ENCODE results near the gene RPP25.

Gene RPP25

GRCh38 chr15:74989527-74989926 is 33.0 kb upstream of the RPP25 start:
- Histone ChIP-seq H3K27me3 (ENCODE audit: low read depth, low read length) (no peaks in the 10 kb centered on the region), H3K4me3 (ENCODE audit: low read depth in 1 of 2, low read length in 2 of 2) (no peak overlapping the region), H3K9me3 (ENCODE audit: control insufficient read depth in 1 of 2, low read length in 2 of 2) (no peaks in the 10 kb centered on the region), H3K27ac (ENCODE audit: low read length) (no peak overlapping the region), H3K4me1 (ENCODE audit: control insufficient read depth in 1 of 2, insufficient read depth in 2 of 2, low read length in 2 of 2) (no peaks in the 10 kb centered on the region), H3K36me3 (ENCODE audit: control insufficient read depth in 1 of 2, insufficient read depth in 2 of 2, low read length in 2 of 2) (no peaks in the 10 kb centered on the region)

- no peaks in the 10 kb centered on the region for H3K9me3 ChIP-seq (ENCODE audit: control insufficient read depth in 1 of 2, low read length in 2 of 2)
- H3K36me3 ChIP-seq (ENCODE audit: control insufficient read depth in 1 of 2, insufficient read depth in 2 of 2, low read length in 2 of 2): no peaks in the 10 kb centered on the region
- no peaks in the 10 kb centered on the region for H3K27me3 ChIP-seq (ENCODE audit: low read depth, low read length)
- no peaks in the 10 kb centered on the region for H3K4me1 ChIP-seq (ENCODE audit: control insufficient read depth in 1 of 2, insufficient read depth in 2 of 2, low read length in 2 of 2)
- no peak overlapping the region for H3K27ac ChIP-seq (ENCODE audit: low read length)
- H3K4me3 ChIP-seq (ENCODE audit: low read depth in 1 of 2, low read length in 2 of 2): no peak overlapping the region
These were observed 31.6 kb upstream of the RPP25 start for GRCh38 chr15:74988007-74988800.

- Histone ChIP-seq H3K36me3 (ENCODE audit: control insufficient read depth in 1 of 2, insufficient read depth in 2 of 2, low read length in 2 of 2) (no peaks in the 10 kb centered on the region), H3K27me3 (ENCODE audit: low read depth, low read length) (no peaks in the 10 kb centered on the region), H3K9me3 (ENCODE audit: control insufficient read depth in 1 of 2, low read length in 2 of 2) (no peaks in the 10 kb centered on the region), H3K27ac (ENCODE audit: low read length) (no peak overlapping the region), H3K4me1 (ENCODE audit: control insufficient read depth in 1 of 2, insufficient read depth in 2 of 2, low read length in 2 of 2) (no peaks in the 10 kb centered on the region), H3K4me3 (ENCODE audit: low read depth in 1 of 2, low read length in 2 of 2) (no peak overlapping the region)
These were observed 27.2 kb upstream of the RPP25 start for GRCh38 chr15:74983725-74984231.

DNA sequence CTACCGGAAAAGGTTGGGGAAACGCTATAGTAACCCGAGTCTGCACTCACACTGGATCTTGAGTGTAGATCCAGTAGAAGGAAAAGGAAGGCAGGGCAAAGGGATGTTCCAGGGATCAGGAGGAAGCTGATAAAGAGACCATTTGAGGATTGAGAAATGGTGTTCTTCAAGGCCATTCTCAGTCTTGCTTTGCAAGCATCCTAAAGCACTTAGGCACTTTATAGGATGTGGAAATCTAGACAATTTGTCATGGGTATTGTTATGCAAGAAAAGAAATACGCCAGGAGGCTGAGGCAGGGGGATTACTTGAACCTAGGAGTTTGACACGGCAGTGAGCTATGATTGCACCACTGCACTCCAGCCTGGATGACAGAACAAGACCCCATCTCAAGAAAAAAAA is 25.6 kb upstream of the RPP25 start:
- Histone ChIP-seq H3K27ac (ENCODE audit: low read length) (no peak overlapping the region), H3K9me3 (ENCODE audit: control insufficient read depth in 1 of 2, low read length in 2 of 2) (no peaks in the 10 kb centered on the region), H3K36me3 (ENCODE audit: control insufficient read depth in 1 of 2, insufficient read depth in 2 of 2, low read length in 2 of 2) (no peaks in the 10 kb centered on the region), H3K4me3 (ENCODE audit: low read depth in 1 of 2, low read length in 2 of 2) (no peak overlapping the region), H3K27me3 (ENCODE audit: low read depth, low read length) (no peaks in the 10 kb centered on the region), H3K4me1 (ENCODE audit: control insufficient read depth in 1 of 2, insufficient read depth in 2 of 2, low read length in 2 of 2) (no peaks in the 10 kb centered on the region)

DNA sequence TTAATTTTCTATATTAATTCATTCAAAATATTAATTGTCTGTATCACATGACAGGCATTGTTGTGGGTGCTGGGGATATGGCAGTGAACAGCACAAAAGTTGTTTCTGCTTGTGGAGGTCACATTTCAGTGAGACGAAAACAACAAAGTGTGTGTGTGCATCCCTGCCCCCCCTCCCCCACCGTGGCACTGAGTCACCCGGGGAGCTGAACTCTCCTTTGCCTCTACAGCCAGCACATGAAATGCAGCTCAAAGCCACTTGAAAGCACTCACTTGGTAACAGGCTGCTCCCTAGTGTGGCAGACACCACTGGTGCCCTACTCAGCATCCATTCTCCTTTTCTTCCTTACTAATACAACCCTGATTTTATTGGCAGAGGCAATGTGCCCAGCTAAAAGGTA is 21.9 kb upstream of the RPP25 start:
- Histone ChIP-seq H3K36me3 (ENCODE audit: control insufficient read depth in 1 of 2, insufficient read depth in 2 of 2, low read length in 2 of 2) (no peaks in the 10 kb centered on the region), H3K4me1 (ENCODE audit: control insufficient read depth in 1 of 2, insufficient read depth in 2 of 2, low read length in 2 of 2) (no peaks in the 10 kb centered on the region), H3K4me3 (ENCODE audit: low read depth in 1 of 2, low read length in 2 of 2) (no peak overlapping the region), H3K27ac (ENCODE audit: low read length) (no peak overlapping the region), H3K27me3 (ENCODE audit: low read depth, low read length) (no peaks in the 10 kb centered on the region), H3K9me3 (ENCODE audit: control insufficient read depth in 1 of 2, low read length in 2 of 2) (no peaks in the 10 kb centered on the region)

DNA sequence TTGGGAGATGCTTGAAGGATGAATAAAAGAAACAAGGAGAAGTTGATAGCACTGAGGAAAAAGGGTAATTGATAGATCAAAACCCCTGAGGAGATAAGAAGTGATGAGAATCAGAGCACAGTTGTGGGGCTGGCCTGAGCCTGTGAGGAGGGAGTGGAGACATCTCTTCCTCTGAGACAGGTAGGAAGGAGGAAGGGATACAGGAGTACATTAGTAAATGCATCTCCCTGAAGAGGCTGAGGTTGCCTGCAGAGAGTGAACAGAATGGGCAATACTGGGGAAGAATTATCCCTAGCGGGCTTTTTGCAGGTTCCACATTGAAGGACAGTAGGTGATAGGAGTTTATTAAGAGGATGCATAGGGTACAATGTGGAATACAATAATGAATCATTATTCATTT is 21.5 kb upstream of the RPP25 start:
- no peak overlapping the region for H3K4me3 ChIP-seq (ENCODE audit: low read depth in 1 of 2, low read length in 2 of 2)
- H3K9me3 ChIP-seq (ENCODE audit: control insufficient read depth in 1 of 2, low read length in 2 of 2): no peaks in the 10 kb centered on the region
- no peaks in the 10 kb centered on the region for H3K27me3 ChIP-seq (ENCODE audit: low read depth, low read length)
- H3K4me1 ChIP-seq (ENCODE audit: control insufficient read depth in 1 of 2, insufficient read depth in 2 of 2, low read length in 2 of 2): no peaks in the 10 kb centered on the region
- H3K36me3 ChIP-seq (ENCODE audit: control insufficient read depth in 1 of 2, insufficient read depth in 2 of 2, low read length in 2 of 2): no peaks in the 10 kb centered on the region
- H3K27ac ChIP-seq (ENCODE audit: low read length): no peak overlapping the region

- Histone ChIP-seq H3K4me1 (ENCODE audit: control insufficient read depth in 1 of 2, insufficient read depth in 2 of 2, low read length in 2 of 2) (no peaks in the 10 kb centered on the region), H3K36me3 (ENCODE audit: control insufficient read depth in 1 of 2, insufficient read depth in 2 of 2, low read length in 2 of 2) (no peaks in the 10 kb centered on the region), H3K27me3 (ENCODE audit: low read depth, low read length) (no peaks in the 10 kb centered on the region), H3K27ac (ENCODE audit: low read length) (no peak overlapping the region), H3K4me3 (ENCODE audit: low read depth in 1 of 2, low read length in 2 of 2) (no peak overlapping the region), H3K9me3 (ENCODE audit: control insufficient read depth in 1 of 2, low read length in 2 of 2) (no peaks in the 10 kb centered on the region)
These were observed 21.0 kb upstream of the RPP25 start for GRCh38 chr15:74977599-74977998.

DNA sequence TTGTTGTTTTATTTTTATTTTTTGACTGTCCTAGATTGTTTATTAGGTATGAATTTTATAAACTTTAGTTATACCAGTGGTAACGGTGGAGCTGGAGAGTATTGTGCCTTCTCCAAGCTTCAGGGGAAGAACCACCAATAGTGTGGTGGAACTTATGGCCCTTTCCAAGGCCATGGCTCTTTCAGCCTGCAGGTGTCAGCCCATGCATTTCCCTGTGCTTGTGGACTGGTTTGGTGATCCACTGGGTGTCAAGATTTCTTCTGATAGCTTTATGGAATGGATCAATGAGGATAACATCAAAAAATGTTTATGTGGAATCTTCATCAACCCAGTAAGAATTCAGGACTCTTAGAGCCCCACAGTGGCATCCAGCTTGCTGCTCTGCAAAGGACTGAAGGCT is 19.6 kb upstream of the RPP25 start:
- no peaks in the 10 kb centered on the region for H3K27me3 ChIP-seq (ENCODE audit: low read depth, low read length)
- H3K9me3 ChIP-seq (ENCODE audit: control insufficient read depth in 1 of 2, low read length in 2 of 2): no peaks in the 10 kb centered on the region
- no peak overlapping the region for H3K27ac ChIP-seq (ENCODE audit: low read length)
- no peaks in the 10 kb centered on the region for H3K4me1 ChIP-seq (ENCODE audit: control insufficient read depth in 1 of 2, insufficient read depth in 2 of 2, low read length in 2 of 2)
- no peak overlapping the region for H3K4me3 ChIP-seq (ENCODE audit: low read depth in 1 of 2, low read length in 2 of 2)
- H3K36me3 ChIP-seq (ENCODE audit: control insufficient read depth in 1 of 2, insufficient read depth in 2 of 2, low read length in 2 of 2): no peaks in the 10 kb centered on the region

DNA sequence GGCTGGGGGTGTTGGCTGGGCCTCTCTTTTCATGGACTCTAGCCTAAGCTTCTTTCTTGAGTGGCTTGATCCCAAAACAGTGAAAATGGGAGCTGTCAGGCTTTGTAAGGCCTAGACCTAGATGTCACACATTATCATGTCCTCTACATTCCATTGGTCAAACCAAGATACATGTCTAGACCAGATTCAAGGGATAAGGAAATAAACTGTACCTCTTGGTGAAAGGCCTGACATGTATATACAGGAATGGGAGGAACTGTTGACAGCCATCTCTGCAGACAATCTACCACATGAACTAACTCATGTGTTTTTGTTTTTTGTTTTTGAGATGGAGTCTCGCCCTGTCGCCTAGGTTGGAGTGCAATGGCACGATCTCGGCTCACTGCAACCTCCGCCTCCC is 11.1 kb upstream of the RPP25 start:
- Histone ChIP-seq H3K4me1 (ENCODE audit: control insufficient read depth in 1 of 2, insufficient read depth in 2 of 2, low read length in 2 of 2) (no peaks in the 10 kb centered on the region), H3K36me3 (ENCODE audit: control insufficient read depth in 1 of 2, insufficient read depth in 2 of 2, low read length in 2 of 2) (no peaks in the 10 kb centered on the region), H3K9me3 (ENCODE audit: control insufficient read depth in 1 of 2, low read length in 2 of 2) (no peaks in the 10 kb centered on the region), H3K27me3 (ENCODE audit: low read depth, low read length) (no peaks in the 10 kb centered on the region), H3K4me3 (ENCODE audit: low read depth in 1 of 2, low read length in 2 of 2) (no peak overlapping the region), H3K27ac (ENCODE audit: low read length) (no peak overlapping the region)

DNA sequence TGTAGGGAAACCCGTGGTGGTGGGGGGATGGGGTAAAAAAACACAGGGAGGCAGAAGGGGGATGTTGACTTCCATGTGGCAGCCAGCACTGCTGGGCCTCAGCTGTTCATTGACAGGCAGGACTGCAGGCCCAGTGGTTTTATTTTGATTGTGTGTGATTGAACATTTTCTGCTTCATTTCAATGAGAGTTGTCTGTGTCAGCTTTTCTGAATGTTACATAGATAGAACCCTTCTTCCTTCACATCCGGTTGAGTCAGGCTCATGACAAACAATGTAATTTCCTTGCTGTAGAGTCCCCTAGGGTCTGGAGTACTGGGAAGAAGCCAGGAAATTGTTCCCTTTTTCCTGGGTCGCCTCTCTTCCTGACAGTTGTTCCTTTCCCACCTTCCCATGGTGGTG is 8.2 kb upstream of the RPP25 start:
- no peak overlapping the region for H3K27ac ChIP-seq (ENCODE audit: low read length)
- no peaks in the 10 kb centered on the region for H3K27me3 ChIP-seq (ENCODE audit: low read depth, low read length)
- no peaks in the 10 kb centered on the region for H3K9me3 ChIP-seq (ENCODE audit: control insufficient read depth in 1 of 2, low read length in 2 of 2)
- peaks cover 0 to 1% of the 10 kb centered on the region in 2 donors for H3K4me1 ChIP-seq (ENCODE audit: control insufficient read depth in 1 of 2, insufficient read depth in 2 of 2, low read length in 2 of 2)
- no peak overlapping the region for H3K4me3 ChIP-seq (ENCODE audit: low read depth in 1 of 2, low read length in 2 of 2)
- H3K36me3 ChIP-seq (ENCODE audit: control insufficient read depth in 1 of 2, insufficient read depth in 2 of 2, low read length in 2 of 2): no peaks in the 10 kb centered on the region

DNA sequence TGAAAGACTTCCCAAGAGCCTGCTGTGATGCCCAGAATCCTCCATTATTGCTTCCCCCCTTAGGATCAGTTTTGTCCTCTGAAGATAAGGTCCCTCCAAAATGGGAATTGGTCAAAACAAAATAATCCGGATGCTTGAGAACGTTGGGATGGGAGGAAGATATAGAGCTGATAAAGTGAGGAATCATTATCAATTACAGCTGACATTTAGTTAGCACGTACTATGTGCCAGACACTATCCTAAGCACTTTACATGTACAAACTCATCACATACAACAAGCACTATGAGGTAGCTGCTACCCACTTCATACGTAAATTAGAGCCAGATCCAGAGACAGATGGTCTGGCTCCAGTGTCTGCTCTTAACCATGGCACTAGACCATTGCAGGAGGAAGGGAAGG is 6.6 kb upstream of the RPP25 start:
- no peaks in the 10 kb centered on the region for H3K9me3 ChIP-seq (ENCODE audit: control insufficient read depth in 1 of 2, low read length in 2 of 2)
- no peak overlapping the region for H3K4me3 ChIP-seq (ENCODE audit: low read depth in 1 of 2, low read length in 2 of 2)
- no peaks in the 10 kb centered on the region for H3K36me3 ChIP-seq (ENCODE audit: control insufficient read depth in 1 of 2, insufficient read depth in 2 of 2, low read length in 2 of 2)
- peaks cover 7% of the 10 kb centered on the region for H3K27me3 ChIP-seq (ENCODE audit: low read depth, low read length)
- no peak overlapping the region for H3K27ac ChIP-seq (ENCODE audit: low read length)
- peaks cover 5 to 8% of the 10 kb centered on the region in 2 donors for H3K4me1 ChIP-seq (ENCODE audit: control insufficient read depth in 1 of 2, insufficient read depth in 2 of 2, low read length in 2 of 2)

DNA sequence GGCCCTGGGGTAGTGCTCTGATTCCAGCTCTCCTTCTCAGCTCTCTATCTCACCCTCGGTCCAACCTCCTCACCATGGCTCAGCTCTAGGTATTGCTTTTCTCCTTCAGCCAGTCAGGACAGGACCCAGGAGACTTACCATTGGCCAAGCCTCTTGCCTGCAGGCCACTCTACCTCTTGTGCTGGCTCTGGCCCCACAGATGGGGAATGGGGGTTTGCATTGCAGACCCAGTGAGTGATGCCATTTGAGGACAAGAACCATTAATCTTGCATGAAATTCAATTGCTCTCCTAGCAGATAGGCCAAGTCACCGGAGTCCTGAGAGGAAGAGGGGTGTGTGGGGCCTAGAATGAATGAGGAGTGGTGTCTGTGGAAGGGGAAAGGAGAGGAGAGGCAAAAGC is 6.1 kb upstream of the RPP25 start:
- no peaks in the 10 kb centered on the region for H3K9me3 ChIP-seq (ENCODE audit: control insufficient read depth in 1 of 2, low read length in 2 of 2)
- no peak overlapping the region for H3K4me3 ChIP-seq (ENCODE audit: low read depth in 1 of 2, low read length in 2 of 2)
- H3K4me1 ChIP-seq (ENCODE audit: control insufficient read depth in 1 of 2, insufficient read depth in 2 of 2, low read length in 2 of 2): peaks cover 5 to 12% of the 10 kb centered on the region in 2 donors
- H3K27me3 ChIP-seq (ENCODE audit: low read depth, low read length): peaks cover 7% of the 10 kb centered on the region
- H3K27ac ChIP-seq (ENCODE audit: low read length): no peak overlapping the region
- H3K36me3 ChIP-seq (ENCODE audit: control insufficient read depth in 1 of 2, insufficient read depth in 2 of 2, low read length in 2 of 2): no peaks in the 10 kb centered on the region

Measured in muscle layer of duodenum (tissue), 2 donors.